ENCODE measurements around the gene PPP1R1C. TPM values are rescaled to one million over a fixed set of nuclear protein-coding genes. Genes with fewer than 3 reads are reported as not detected.

Gene PPP1R1C
- polyA plus RNA-seq, 1 donor from 2014 or later = not detected

- Histone ChIP-seq H3K9me3 (ENCODE audit: low read length) (no peaks in the 10 kb centered on the region), H3K4me3 (ENCODE audit: low read length) (no peak overlapping the region), H3K36me3 (ENCODE audit: insufficient read depth, low read length) (no peaks in the 10 kb centered on the region), H3K9ac (ENCODE audit: low read length) (no peak overlapping the region), H3K4me2 (ENCODE audit: low read length) (no peak overlapping the region), H3K9me2 (ENCODE audit: insufficient read depth, low read length) (no peaks in the 10 kb centered on the region), H3K27me3 (ENCODE audit: insufficient read depth, low read depth, low read length) (no peaks in the 10 kb centered on the region), H4K20me1 (ENCODE audit: insufficient read depth) (no peaks in the 10 kb centered on the region), H3K79me2 (replicated peaks; ENCODE audit: insufficient read depth, low read length) (no peaks in the 10 kb centered on the region), H3F3A (ENCODE audit: insufficient read depth, low read length, poor library complexity, severe bottlenecking) (no peaks in the 10 kb centered on the region), H2AFZ (ENCODE audit: low read depth, low read length) (no peak overlapping the region), H3K27ac (ENCODE audit: low read length) (no peak overlapping the region)
- TF ChIP-seq CTCF (IDR thresholded peaks at IDR 0.05; ENCODE audit: poor library complexity, severe bottlenecking) = peak; percentile 66
- TF ChIP-seq RAD21 (conservative IDR thresholded peaks at IDR 0.05) = peak; percentile 64
- TF ChIP-seq TAF1 (IDR thresholded peaks at IDR 0.05; ENCODE audit: low read depth) = no peak
- no peak for TF ChIP-seq EZH2 (IDR thresholded peaks at IDR 0.05; ENCODE audit: borderline replicate concordance, insufficient read depth, low read length, poor library complexity, severe bottlenecking)
- TF ChIP-seq MXI1 (conservative IDR thresholded peaks at IDR 0.05; ENCODE audit: poor library complexity, severe bottlenecking) = no peak
- no peak for TF ChIP-seq POLR2AphosphoS5 (IDR thresholded peaks at IDR 0.05)
- TF ChIP-seq EP300 (conservative IDR thresholded peaks at IDR 0.05; ENCODE audit: poor library complexity, severe bottlenecking) = no peak
- peak; percentile 72 for TF ChIP-seq SMC3 (conservative IDR thresholded peaks at IDR 0.05; ENCODE audit: poor library complexity)
- TF ChIP-seq, protein P1, sequence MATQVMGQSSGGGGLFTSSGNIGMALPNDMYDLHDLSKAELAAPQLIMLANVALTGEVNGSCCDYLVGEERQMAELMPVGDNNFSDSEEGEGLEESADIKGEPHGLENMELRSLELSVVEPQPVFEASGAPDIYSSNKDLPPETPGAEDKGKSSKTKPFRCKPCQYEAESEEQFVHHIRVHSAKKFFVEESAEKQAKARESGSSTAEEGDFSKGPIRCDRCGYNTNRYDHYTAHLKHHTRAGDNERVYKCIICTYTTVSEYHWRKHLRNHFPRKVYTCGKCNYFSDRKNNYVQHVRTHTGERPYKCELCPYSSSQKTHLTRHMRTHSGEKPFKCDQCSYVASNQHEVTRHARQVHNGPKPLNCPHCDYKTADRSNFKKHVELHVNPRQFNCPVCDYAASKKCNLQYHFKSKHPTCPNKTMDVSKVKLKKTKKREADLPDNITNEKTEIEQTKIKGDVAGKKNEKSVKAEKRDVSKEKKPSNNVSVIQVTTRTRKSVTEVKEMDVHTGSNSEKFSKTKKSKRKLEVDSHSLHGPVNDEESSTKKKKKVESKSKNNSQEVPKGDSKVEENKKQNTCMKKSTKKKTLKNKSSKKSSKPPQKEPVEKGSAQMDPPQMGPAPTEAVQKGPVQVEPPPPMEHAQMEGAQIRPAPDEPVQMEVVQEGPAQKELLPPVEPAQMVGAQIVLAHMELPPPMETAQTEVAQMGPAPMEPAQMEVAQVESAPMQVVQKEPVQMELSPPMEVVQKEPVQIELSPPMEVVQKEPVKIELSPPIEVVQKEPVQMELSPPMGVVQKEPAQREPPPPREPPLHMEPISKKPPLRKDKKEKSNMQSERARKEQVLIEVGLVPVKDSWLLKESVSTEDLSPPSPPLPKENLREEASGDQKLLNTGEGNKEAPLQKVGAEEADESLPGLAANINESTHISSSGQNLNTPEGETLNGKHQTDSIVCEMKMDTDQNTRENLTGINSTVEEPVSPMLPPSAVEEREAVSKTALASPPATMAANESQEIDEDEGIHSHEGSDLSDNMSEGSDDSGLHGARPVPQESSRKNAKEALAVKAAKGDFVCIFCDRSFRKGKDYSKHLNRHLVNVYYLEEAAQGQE (IDR thresholded peaks at IDR 0.05; ENCODE audit: borderline replicate concordance) = no peak
These were observed 91.9 kb downstream of the PPP1R1C start for GRCh38 chr2:182077448-182078142.

DNA sequence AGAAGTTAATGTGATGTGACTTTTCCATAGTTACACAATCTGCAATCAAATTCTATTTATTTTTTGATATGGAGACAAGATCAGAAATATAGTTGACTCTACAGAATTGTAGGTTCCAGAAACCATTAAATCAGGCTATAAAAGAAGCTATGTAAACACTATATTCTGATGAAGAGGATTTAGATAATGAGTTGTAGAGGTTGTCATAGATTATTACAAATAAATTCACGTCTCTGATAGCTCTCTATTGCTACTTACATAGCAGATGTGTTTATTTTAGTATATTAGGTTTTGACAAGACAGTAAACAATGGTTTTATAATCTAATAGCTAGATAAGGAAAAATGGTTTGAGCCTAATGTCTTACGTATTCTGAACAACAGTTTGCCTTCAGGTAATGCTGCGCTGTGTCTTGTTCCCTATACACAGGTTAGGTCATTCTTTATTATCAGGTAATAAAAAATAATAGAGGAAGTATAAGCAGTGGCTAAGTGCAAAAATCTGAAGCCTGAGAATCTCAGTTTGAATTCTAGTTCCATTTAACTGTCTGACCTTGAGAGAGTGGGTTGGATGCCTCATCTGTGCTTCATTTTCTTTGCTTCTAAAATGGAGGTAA lies 93.4 kb downstream of the PPP1R1C start:
- H4K20me1 ChIP-seq (ENCODE audit: insufficient read depth) = no peaks in the 10 kb centered on the region
- H3K36me3 ChIP-seq (ENCODE audit: insufficient read depth, low read length) = no peaks in the 10 kb centered on the region
- no peak for TF ChIP-seq MXI1 (conservative IDR thresholded peaks at IDR 0.05; ENCODE audit: poor library complexity, severe bottlenecking)
- H3F3A ChIP-seq (ENCODE audit: insufficient read depth, low read length, poor library complexity, severe bottlenecking) = no peaks in the 10 kb centered on the region
- no peaks in the 10 kb centered on the region for H3K9me2 ChIP-seq (ENCODE audit: insufficient read depth, low read length)
- H3K4me2 ChIP-seq (ENCODE audit: low read length) = no peak overlapping the region
- H3K27ac ChIP-seq (ENCODE audit: low read length) = no peak overlapping the region
- no peak overlapping the region for H3K9ac ChIP-seq (ENCODE audit: low read length)
- H3K4me3 ChIP-seq (ENCODE audit: low read length) = no peak overlapping the region
- no peak overlapping the region for H2AFZ ChIP-seq (ENCODE audit: low read depth, low read length)
- no peaks in the 10 kb centered on the region for H3K27me3 ChIP-seq (ENCODE audit: insufficient read depth, low read depth, low read length)
- no peaks in the 10 kb centered on the region for H3K9me3 ChIP-seq (ENCODE audit: low read length)
- H3K79me2 ChIP-seq (replicated peaks; ENCODE audit: insufficient read depth, low read length) = no peaks in the 10 kb centered on the region

Measured in neural cell (in vitro differentiated cells).